HG03280 (cell line): Measurements from ENCODE around the gene CTNNA1.

Experiments used
- ATAC-seq: cut with Tn5 transposase; IDR thresholded peaks from one replicate; pipeline ENCODE4 v1.9.1; 2021; ENCODE audit warnings: mild to moderate bottlenecking, moderate library complexity; ENCODE audit not compliant: unreplicated experiment

Gene CTNNA1

GRCh38 chr5:138981586-138981985 lies 228.4 kb downstream of the CTNNA1 start:
- ATAC-seq = no peak

- no peak for ATAC-seq
Observed at GRCh38 chr5:138983984-138984383, 230.8 kb downstream of the CTNNA1 start.
